B cell (primary cell): Measurements from ENCODE around the gene LYG2.
"Not testable (repeated sequence)": the region's sequence is repeated elsewhere in the genome, so short reads cannot be mapped to it uniquely, and the experiment has no call there.

ENCODE experiments used
- EZH2 ChIP-seq: IDR thresholded peaks from 2 replicates; pipeline ENCODE4 v1.6.1; 2012; ENCODE audit warnings: borderline replicate concordance, low read depth, mild to moderate bottlenecking, moderate library complexity, low read length; ENCODE audit not compliant: insufficient read depth, poor library complexity, severe bottlenecking
- TF ChIP-seq, protein P1 (sequence below): fragments of 200-600 bp; IDR thresholded peaks from one replicate; pipeline ENCODE4 v1.8.0; 2022; ENCODE audit warnings: antibody characterized with exemption, mild to moderate bottlenecking

DNA sequence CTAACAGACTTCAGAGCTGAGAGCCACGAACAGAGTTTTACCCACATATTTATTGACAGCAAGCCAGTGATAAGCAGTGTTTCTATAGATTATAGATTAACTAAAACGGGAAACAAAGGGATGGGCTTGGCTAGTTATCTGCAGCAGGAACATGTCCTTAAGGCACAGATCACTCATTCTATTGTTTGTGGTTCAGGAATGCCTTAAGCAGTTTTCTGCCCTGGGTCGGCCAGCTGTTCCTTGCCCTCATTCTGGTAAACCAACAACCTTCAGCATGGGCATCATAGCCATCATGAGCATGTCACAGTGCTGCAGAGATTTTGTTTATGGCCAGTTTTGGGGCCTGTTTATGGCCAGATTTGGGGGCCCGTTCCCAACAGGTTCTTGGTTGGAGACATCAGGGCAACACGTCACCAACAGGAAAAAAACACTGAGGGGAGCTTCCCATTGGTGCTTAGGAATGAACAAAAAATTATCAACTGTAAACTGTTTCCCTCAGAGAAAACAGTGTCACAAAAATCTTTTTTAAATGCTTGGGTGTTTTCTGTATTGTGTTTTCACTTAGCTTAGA is 22.8 kb upstream of the LYG2 start:
- TF ChIP-seq EZH2, result not testable (repeated sequence)
- TF ChIP-seq, protein P1, sequence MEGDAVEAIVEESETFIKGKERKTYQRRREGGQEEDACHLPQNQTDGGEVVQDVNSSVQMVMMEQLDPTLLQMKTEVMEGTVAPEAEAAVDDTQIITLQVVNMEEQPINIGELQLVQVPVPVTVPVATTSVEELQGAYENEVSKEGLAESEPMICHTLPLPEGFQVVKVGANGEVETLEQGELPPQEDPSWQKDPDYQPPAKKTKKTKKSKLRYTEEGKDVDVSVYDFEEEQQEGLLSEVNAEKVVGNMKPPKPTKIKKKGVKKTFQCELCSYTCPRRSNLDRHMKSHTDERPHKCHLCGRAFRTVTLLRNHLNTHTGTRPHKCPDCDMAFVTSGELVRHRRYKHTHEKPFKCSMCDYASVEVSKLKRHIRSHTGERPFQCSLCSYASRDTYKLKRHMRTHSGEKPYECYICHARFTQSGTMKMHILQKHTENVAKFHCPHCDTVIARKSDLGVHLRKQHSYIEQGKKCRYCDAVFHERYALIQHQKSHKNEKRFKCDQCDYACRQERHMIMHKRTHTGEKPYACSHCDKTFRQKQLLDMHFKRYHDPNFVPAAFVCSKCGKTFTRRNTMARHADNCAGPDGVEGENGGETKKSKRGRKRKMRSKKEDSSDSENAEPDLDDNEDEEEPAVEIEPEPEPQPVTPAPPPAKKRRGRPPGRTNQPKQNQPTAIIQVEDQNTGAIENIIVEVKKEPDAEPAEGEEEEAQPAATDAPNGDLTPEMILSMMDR, result not testable (repeated sequence)
